DOHH2 (cell line): ENCODE results near the gene VAPA.

Experiments
- H3F3A ChIP-seq: fragments of 200-600 bp; sonication (generic), shearing (Covaris generic); 2 replicates; pipeline ENCODE4 v1.6.0; 2016; ENCODE audit warnings: antibody characterized with exemption, mild to moderate bottlenecking; ENCODE audit not compliant: control insufficient read depth, insufficient read depth
- H3K27ac ChIP-seq: fragments of 200-600 bp; sonication (generic); 2 replicates; pipeline ENCODE4 v1.5.1; 2014; ENCODE audit warnings: low read depth, mild to moderate bottlenecking, low read length, moderate library complexity
- H3K27me3 ChIP-seq: fragments of 200-600 bp; sonication (generic); 2 replicates; pipeline ENCODE4 v1.6.1; 2014; ENCODE audit warnings: mild to moderate bottlenecking, low read length, mixed read lengths; ENCODE audit not compliant: control insufficient read depth
- H3K36me3 ChIP-seq: fragments of 200-600 bp; sonication (generic); 2 replicates; pipeline ENCODE4 v1.6.1; 2014; ENCODE audit warnings: mild to moderate bottlenecking, low read length, moderate library complexity, mixed read lengths; ENCODE audit not compliant: control insufficient read depth
- H3K4me1 ChIP-seq: fragments of 200-600 bp; sonication (generic); 2 replicates; pipeline ENCODE4 v1.6.1; 2014; ENCODE audit warnings: mild to moderate bottlenecking, low read length, mixed read lengths; ENCODE audit not compliant: control insufficient read depth
- H3K4me2 ChIP-seq: fragments of 200-600 bp; sonication (generic); 2 replicates; pipeline ENCODE4 v1.6.0; 2014; ENCODE audit warnings: mild to moderate bottlenecking, low read length, moderate library complexity
- H3K4me3 ChIP-seq: fragments of 200-600 bp; sonication (generic); 2 replicates; pipeline ENCODE4 v1.5.1; 2014; ENCODE audit warnings: mild to moderate bottlenecking, low read length, mixed read lengths
- H3K79me2 ChIP-seq: fragments of 200-600 bp; sonication (generic); 2 replicates; pipeline ENCODE4 v1.6.1; 2014; ENCODE audit warnings: mild to moderate bottlenecking, low read length, mixed read lengths; ENCODE audit not compliant: control insufficient read depth
- H3K9me2 ChIP-seq: fragments of 200-600 bp; sonication (generic); replicated peaks from 2 replicates; pipeline ENCODE4 v1.6.1; 2014; ENCODE audit warnings: mild to moderate bottlenecking, low read length, mixed read lengths; ENCODE audit not compliant: control insufficient read depth
- H3K9me3 ChIP-seq: fragments of 200-600 bp; sonication (generic); 2 replicates; pipeline ENCODE4 v1.6.1; 2014; ENCODE audit warnings: antibody characterized with exemption, low read length, mixed read lengths; ENCODE audit not compliant: control insufficient read depth, insufficient read depth
- H4K20me1 ChIP-seq: fragments of 200-600 bp; sonication (generic); 2 replicates; pipeline ENCODE4 v1.6.0; 2014; ENCODE audit warnings: low read depth, mild to moderate bottlenecking, antibody characterized with exemption, low read length, moderate library complexity; ENCODE audit not compliant: control insufficient read depth, insufficient read depth
- EZH2phosphoT487 ChIP-seq: fragments of 200-600 bp; sonication (generic); IDR thresholded peaks from 2 replicates; pipeline ENCODE4 v1.6.1; 2017; ENCODE audit warnings: borderline replicate concordance, mild to moderate bottlenecking, antibody characterized with exemption, low read length, moderate library complexity, mixed read lengths
- TF ChIP-seq, protein P1 (sequence below): fragments of 200-600 bp; sonication (generic); IDR thresholded peaks from one replicate; pipeline ENCODE4 v1.5.1; 2014; ENCODE audit warnings: antibody characterized with exemption, mild to moderate bottlenecking, low read depth, low read length; ENCODE audit not compliant: poor library complexity, severe bottlenecking

The VAPA gene

GRCh38 chr18:9884532-9885140 lies 29.2 kb upstream of the VAPA start:
- Histone ChIP-seq H3K4me3 (no peak overlapping the region), H3K9me2 (no peaks in the 10 kb centered on the region), H4K20me1 (no peaks in the 10 kb centered on the region), H3K27ac (no peak overlapping the region), H3K9me3 (no peaks in the 10 kb centered on the region), H3K36me3 (no peaks in the 10 kb centered on the region), H3F3A (no peaks in the 10 kb centered on the region), H3K27me3 (no peaks in the 10 kb centered on the region), H3K4me1 (no peaks in the 10 kb centered on the region), H3K79me2 (no peaks in the 10 kb centered on the region), H3K4me2 (no peak overlapping the region)
- TF ChIP-seq, protein P1, sequence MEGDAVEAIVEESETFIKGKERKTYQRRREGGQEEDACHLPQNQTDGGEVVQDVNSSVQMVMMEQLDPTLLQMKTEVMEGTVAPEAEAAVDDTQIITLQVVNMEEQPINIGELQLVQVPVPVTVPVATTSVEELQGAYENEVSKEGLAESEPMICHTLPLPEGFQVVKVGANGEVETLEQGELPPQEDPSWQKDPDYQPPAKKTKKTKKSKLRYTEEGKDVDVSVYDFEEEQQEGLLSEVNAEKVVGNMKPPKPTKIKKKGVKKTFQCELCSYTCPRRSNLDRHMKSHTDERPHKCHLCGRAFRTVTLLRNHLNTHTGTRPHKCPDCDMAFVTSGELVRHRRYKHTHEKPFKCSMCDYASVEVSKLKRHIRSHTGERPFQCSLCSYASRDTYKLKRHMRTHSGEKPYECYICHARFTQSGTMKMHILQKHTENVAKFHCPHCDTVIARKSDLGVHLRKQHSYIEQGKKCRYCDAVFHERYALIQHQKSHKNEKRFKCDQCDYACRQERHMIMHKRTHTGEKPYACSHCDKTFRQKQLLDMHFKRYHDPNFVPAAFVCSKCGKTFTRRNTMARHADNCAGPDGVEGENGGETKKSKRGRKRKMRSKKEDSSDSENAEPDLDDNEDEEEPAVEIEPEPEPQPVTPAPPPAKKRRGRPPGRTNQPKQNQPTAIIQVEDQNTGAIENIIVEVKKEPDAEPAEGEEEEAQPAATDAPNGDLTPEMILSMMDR, result no peak
- TF ChIP-seq EZH2phosphoT487, result no peak

GRCh38 chr18:9885170-9886004 lies 28.4 kb upstream of the VAPA start, which contains the start of gene TXNDC2:
Gene TXNDC2, plus strand, starts transcription at chr18:9885973. Its CDS starts 708 bp downstream, at chr18:9886681.
- Histone ChIP-seq H3K4me2 (no peak within 1 kb of the TSS), H3K27ac (no peak within 1 kb of the TSS), H3K36me3 (no peaks in the 10 kb centered on the region), H3K9me3 (no peaks in the 10 kb centered on the region), H3K79me2 (no peaks in the 10 kb centered on the region), H3K27me3 (no peaks in the 10 kb centered on the region), H3F3A (no peaks in the 10 kb centered on the region), H3K4me1 (no peaks in the 10 kb centered on the region), H3K4me3 (no peak within 1 kb of the TSS), H3K9me2 (no peaks in the 10 kb centered on the region), H4K20me1 (no peaks in the 10 kb centered on the region)
- no peak for TF ChIP-seq EZH2phosphoT487
- TF ChIP-seq, protein P1, result no peak

- Histone ChIP-seq H3K79me2 (no peaks in the 10 kb centered on the region), H3K27me3 (0 out of 2 replicates have a peak, but pooled peaks cover 3% of the 10 kb centered on the region), H3K4me1 (no peaks in the 10 kb centered on the region), H4K20me1 (no peaks in the 10 kb centered on the region), H3K4me3 (no peak overlapping the region), H3K9me3 (no peaks in the 10 kb centered on the region), H3K4me2 (no peak overlapping the region), H3K9me2 (no peaks in the 10 kb centered on the region), H3K27ac (no peak overlapping the region), H3K36me3 (no peaks in the 10 kb centered on the region), H3F3A (no peaks in the 10 kb centered on the region)
- TF ChIP-seq EZH2phosphoT487, result no peak
- TF ChIP-seq, protein P1, result no peak
Measured at GRCh38 chr18:9886005-9886348, 27.8 kb upstream of the VAPA start.
